HG03039 (cell line): ENCODE data around the gene SASH3.
A peak's percentile ranks its signal among the peaks of the same experiment; 100 is the strongest.

ENCODE experiments used
- ATAC-seq: cut with Tn5 transposase; IDR thresholded peaks from one replicate; pipeline ENCODE4 v1.9.1; 2021; ENCODE audit warnings: mild to moderate bottlenecking, moderate library complexity; ENCODE audit not compliant: unreplicated experiment

SASH3 gene

DNA sequence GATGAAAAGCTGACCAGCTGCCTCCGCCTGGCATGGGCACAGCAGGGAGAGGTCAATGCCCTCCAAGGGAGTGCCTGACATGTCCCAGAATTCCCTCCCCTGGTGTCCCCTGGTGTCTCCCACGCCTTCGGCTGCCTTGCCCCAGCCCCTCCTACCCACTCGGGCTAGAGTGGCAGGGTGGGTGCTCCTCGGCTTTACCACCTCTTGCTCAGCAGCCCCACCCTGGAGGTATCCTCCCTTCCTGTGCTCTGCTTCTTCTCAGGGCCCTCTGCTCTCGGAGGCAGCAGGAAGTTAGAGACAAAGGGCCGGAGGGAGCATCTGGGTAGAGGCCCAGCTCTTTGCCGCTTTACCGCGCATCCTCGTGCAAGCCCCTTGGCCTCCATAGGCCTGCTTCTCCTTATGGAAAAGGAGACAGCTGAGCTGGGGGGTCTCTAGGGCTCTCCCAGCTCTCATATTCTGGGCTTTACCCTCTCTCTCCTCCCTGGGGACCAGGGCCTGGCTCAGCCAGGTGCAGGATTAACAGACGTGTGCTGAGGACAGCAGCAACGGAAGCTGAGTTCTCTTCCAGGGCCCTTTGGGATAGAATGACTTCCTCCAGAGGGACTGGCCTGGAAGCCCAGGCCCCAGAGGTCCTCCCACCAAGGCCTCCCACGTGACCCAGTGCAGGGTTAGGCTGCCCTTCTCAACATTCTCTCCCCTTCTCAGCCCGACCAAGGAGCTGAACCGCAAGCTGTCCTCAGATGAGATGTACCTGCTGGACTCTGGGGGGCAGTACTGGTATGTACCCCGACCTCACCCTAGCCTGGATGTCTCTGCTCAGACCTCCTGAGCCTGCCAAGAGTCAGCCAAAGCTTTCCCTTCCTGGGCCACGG is 23.7 kb upstream of the SASH3 start:
- ATAC-seq = no peak

DNA sequence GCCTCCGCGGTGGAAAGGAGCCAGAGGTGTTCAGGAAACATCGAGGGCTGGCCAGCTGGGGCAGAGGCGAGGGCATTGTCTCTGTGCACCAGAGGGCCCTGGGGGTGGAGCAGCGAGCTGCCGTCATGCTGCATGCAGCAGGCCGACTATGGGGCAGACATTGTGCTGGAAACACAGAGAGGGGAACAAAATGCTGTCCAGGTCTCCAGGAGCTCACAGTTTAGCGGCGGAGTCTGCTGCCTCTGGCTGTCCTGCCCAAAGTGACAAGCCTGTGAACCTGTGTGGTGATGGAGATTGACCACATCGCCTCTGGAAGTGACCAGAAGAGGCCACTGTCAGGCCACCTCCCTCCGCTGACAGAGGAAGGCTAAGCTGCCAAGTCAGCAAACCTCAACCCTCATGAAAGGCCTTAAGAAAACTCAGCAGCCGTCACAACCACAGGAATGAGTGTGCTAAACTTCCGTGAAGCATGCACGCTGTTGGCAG is 20.1 kb upstream of the SASH3 start:
- ATAC-seq = no peak

DNA sequence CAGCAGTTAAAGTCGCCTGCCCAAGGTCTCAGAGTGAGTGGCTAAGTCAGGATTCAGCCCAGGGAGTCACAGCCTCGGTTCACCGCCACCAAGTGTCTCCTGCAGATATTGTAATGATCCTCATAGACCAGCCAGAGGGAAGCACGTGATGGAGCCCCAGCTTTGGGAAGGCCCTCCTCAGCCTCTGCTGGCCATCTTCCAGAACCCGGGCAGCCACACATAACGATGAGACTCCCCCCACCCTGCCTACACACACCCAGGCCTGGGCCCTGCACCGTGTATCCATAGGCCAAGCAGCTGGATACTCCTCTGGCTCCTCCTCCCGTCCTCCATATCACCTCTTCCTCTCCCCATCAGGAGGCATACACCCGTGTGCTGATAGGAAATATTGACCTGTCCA is 19.6 kb upstream of the SASH3 start:
- ATAC-seq = no peak

DNA sequence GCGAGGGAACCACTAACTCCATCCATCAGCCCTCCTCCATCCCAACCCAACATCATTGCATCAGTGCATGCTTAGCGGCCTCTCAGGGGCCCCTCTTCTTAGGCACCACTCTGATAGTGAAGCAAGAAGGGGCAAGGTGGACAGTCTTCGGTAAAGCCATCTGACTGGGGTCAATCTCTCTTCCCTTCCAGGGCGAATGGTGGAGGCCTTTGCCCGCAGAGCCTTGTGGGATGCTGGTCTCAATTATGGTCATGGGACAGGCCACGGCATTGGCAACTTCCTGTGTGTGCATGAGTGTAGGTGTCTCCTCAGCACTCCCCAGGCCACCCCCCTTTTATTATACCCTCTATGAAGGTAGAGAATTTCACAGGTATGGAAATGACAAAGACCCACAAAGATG is 18.8 kb upstream of the SASH3 start:
- ATAC-seq = no peak

DNA sequence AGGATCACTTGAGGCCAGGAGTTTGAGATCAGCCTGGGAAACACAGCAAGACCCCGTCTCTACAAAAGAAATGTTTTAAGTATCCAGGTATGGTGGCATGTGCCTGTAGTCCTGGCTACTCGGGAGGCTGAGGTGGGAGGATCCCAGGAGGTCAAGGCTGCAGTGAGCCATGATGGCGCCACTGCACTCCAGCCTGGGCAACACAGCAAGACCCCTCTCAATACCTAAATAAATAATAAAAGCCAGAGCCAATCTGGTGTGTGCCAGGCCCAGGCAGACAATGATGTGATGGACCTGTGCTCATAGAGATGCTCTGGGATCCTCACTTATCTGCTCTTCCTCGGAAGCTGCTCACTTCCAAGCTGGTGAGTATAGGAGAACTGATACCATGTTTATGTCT is 18.2 kb upstream of the SASH3 start:
- ATAC-seq = no peak

DNA sequence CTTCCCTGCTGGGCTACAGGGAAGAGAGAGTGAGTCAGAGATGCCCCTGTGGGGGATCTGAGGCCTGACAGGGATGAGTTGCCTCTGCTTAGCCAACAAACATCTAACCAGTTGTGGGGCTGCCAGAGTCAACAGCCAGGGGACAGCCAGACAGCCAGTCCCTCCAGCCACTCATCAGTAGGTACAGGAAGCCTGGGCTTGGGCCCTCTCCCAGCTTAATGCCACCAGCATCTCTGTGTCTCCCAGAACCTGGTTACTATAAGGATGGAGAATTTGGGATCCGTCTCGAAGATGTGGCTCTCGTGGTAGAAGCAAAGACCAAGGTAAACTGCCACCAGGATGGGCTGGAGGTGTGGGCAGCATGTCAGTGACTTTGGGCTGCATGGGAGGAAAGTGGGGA is 17.3 kb upstream of the SASH3 start:
- no peak for ATAC-seq

DNA sequence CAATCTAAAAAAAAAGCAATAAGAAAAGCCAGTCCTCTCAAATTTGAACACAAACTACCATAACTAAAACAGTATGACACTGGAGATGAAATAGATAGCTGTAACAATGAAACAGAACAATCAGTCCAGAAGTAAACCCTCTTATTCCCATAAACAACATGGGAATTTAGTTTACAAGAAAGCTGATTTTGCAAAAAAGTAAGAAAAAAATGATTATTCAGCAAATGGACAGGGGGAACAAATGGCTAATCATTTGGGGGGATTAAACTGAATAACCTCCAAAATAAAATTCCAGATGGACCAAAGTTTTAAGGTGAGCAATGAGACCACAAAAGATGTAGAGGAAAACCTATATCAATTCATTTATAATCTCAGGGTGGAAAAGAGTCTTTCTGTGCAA is 16.1 kb upstream of the SASH3 start:
- ATAC-seq = no peak

DNA sequence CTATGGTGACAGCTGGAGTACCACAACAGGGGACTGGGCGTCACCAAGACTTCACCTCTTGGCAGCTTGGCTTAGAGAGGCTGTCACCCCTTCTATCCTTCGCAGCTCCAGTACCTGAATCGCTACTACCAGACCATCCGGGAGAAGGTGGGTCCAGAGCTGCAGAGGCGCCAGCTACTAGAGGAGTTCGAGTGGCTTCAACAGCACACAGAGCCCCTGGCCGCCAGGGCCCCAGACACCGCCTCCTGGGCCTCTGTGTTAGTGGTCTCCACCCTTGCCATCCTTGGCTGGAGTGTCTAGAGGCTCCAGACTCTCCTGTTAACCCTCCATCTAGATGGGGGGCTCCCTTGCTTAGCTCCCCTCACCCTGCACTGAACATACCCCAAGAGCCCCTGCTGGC is 11.6 kb upstream of the SASH3 start:
- no peak for ATAC-seq

DNA sequence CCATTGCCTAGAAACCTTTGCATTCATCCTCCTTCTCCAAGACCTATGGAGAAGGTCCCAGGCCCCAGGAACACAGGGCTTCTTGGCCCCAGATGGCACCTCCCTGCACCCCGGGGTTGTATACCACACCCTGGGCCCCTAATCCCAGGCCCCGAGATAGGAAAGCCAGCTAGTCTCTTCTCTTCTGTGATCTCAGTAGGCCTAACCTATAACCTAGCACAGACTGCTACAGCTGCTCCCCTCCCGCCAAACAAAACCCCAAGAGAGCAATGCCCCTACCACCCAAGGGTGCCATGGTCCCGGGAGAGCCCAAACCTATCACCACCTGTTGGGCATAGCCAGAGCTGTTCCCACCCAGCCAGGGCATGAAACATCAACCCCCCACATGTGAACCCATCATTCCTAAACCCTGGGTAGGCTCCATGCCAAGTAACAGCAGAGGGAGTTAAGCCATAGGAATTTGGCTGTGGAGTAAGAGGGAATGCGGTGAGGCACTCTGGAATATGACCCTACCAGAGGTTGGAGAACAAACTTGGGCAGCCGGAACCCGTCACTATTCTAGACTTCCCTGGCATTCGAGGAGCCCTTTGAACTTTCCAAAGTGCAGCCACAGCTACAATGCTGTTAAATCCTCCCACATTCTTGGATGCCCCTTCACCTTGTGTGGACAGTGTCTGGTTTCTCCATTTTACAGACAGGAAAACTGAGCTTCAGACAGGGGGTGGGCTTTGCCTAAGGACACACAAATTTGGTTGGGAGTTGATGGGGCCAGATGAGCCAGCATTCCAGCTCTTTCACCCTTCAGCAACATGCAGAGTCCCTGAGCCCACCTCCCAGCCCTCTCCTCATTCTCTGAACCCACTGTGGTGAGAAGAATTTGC is 10.9 kb upstream of the SASH3 start:
- no peak for ATAC-seq

DNA sequence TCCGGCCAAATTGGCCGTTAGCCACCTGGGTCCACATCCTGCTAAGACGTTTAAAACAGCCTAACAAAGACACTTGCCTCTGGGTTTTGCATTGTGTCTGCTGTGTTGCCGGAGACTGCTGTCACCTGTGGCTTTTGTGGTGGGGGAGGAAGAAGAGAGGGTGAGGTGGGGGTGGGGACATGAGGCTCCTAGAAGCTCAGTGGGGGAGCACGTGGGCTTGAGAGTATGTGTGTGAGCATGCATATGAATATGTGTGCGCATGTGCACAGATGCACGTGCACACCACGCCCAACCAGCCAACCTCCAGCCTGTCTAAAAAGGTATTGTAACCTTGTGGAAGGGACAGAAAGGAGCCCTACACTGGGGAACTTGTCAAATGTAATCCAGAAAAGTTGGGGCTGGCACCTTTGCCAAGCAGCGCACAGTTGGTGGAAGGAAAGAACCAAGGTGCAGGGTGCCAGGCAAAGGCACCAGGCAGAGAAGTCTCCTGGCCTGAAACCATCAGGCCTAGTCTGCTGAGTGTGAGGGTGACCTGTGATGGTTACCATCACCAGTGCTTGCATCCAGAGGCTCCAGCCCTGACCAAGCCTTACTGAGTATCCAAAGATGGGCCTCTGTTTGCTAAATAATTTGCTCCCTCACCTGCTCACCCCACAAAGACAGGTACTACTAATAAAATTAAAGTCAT is 10.1 kb upstream of the SASH3 start:
- ATAC-seq = peak; percentile 50

DNA sequence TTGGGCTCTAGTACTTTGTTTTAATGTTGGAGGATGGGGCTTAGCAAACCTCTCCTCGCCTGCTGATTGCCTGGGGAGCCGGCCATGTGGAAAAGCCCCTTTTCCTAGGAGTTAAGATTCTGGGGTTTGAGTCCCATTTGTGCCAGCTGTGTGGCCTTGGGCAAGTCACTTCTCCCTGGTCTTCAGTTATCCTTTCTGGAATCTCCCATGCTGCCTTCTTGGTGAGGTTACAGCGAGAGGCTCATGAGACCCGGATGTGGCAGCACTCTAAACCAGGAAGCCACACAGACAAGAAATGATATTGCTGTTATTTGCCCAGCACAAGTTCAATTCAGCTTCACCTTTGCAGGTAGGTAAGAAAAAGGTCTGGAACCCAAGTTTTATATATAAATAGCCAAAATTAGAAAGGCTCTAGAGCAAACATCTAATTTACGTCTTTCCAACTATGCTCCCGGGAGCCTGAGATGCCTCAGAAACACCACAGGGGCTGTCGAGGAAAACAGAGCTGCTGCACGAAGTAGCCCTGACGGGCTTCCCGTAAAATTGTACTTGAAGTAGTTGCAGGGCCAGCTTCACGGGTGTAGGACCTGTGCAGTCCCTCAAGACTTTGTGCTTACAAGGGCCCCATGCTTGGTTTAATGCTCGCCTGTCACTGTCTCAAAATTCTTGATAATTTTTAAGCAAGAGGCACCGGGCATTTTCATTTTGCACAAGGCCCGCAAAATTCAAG is 8.3 kb upstream of the SASH3 start:
- ATAC-seq = no peak

DNA sequence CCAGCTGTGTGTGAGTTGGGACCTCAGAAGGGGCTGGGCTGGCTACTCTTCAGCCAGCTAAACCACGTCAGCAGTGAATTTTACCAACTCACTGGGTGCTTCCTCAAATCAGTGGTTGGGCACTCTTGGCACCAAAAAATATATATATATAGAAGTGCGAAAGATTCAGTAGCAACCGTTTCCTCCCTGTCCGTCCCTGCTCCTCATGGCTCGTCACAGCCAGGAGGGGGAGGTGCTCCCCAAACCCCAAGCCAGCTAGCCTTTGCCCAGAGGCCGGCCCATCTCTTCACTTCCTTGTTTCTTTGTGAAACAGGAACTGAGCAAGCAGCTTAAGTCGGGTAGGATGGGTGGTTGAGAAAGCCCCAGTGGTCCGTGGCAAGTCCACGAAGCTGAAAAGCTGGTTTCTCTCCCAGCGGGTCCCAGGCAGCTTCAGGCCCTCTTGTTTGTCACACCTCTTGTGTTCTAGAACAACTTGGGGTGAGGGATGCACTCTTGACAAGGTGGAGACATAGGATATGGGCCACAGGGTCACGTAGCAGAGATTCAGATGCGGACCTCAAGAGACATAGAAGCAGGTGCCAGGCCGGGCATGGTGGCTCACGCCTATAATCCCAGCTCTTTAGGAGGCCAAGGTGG is 6.8 kb upstream of the SASH3 start:
- ATAC-seq = peak; percentile 72

DNA sequence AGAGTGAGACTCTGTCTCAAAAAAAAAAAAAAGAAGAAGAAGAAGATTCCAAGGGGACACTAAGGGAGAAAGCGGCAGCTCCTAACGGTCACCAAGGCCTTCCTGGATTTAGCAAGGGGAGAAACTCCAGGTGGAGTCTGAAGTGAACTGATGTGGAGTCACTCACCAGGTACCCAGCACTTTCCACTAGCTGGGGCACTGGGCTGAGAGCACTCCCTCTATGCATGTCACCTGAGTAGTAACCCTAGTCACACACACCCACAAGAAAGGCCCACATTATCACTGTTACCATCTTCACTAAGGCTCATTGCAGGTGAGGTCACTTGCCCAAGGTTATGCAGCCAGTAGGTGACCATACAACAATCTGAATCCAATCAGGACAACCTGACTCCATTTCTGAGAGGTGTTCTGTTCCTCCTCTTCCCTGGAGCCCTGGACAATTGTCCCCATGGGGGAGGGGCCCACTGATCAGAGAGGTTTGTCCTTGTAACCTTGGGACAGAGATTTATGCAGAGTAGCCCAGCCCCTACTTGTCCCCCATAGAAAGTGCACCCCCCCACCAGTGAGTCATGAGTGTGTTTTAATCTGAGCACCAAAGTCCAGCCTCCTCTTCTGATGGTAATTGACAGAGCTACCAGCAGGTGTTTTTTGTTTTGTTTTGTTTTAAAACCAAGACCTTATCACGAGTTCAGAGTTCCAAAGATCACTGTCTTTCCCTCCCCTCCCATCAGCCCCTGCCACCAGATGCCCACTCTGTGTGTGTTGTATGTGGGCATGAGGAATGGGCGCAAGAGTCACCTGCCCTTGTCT is 5.9 kb upstream of the SASH3 start:
- no peak for ATAC-seq

DNA sequence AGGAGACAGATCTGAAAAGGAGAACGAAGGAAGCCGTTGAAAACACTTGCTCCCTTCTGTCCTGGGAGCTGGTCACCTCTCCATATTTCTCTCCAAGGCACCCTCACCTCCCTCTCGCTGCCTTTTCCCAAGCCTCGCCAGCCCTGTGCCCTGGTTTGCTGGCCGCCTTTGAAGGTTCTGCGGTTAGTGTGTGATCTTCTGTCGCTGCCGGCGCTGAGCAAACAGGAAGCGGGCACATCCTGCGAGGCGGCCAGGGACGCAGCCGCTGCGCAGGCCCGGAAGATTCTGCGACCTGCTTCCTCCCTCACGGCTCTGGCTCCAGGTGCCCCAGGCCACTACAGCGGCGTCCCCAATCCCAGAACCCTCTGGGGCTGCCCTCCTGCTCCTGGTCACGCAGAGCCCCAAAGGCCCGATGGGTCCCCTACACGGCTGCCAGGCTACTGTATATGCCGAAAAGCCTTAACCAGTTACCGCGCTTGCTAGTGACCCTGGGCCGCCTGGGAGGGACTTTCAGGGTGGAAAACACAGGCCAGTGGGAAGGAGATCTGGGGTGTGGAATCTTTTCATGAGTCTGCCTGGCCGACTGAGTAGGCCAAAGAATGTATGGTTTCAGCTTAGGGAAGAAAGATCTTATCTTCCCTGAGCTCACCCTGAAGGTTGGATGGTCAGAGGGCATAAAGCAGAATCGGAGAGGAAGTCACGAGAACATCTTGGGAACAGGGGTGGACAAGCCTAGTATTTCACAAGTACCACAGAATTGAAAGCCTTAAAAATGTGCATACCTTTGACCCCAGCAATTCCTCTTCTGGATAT is 2.3 kb upstream of the SASH3 start:
- ATAC-seq = peak; percentile 26

DNA sequence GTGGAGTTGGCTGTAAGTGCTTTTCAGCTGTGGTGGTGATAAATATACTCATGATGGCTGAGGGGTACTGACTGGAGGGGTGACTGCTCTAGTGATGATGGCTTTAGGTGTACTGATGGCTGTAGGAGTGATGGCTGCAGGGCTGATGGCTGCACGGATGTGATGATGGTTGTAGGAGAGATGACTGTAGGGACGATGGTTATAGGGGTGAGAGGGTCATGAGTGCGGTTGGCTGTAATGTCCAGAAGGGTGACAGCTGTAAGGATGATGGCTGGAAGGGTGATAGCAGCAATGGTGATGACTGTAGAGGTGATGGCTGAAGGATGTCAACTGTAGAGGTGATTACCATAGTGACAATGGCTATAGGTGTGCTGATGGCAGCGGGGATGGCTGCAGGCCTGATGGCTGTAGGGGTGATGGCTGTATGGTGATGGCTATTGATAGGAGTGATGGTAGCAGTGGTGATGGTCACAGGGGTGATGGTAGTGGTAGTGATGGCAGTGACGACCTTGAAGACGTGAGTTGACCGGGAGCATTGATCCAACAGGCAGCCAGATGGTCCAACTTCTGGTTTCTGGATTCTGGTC is 570 bp upstream of the SASH3 start:
- no peak for ATAC-seq

DNA sequence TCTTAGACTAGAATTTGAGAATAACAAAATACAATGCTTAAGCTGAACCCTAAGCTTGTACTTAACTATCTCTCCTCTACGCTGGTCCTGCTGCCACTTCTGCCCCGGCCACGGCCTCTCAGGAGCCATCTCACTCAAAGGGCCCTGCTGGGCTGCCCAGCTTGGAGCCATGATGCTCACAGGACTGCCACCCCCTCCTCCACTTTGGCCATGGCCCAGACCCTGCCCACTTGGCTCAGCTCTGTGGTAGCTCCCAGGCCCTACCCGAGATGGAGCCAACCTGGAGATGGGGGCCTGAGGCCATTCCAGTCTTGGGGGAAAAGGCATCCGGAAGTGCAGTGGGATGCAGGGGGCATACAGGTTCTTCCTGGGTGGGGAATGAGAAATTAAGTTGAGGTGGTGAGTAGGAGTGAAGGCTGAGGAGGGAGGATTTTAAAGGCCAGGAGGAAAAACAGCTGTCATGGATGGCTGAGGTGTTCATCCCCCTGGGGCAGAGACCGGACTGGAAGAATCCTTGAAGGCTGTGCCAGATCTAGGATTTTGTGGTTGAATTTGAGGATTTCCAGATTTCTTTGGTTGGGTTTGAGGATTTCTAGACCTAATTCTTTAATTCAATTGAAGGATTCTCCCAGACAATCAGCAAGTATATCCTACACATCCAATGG is 824 bp downstream of the SASH3 start:
- ATAC-seq = no peak

DNA sequence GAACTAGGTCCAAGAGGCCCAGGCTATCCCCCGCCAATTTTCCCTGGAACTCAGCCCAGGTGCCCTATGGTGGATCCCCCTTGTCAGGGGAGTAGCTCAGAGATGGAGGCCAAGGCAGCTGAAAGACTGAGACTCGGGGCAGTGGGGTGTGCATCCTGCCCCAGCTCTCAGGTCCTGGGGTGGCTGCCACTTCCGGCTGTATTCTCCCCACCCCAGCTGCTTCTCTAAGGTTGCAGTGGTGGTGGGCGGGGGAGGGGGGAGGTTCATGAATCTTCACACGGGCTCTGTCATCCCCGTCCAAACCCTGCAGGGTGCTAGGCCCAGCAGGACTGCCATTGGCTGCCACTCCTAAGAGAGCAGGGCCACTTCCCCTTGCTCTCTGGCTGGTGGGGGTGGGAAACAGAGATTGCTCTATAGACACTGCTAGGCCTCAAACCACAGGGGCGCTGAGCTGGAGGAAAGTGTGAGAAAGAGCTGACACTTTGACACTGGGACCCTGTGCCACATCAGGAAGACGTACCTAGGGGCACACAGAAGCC is 1.5 kb downstream of the SASH3 start:
- peak; percentile 66 for ATAC-seq
